NCI-H2171 treated with DMSO at 0.1 percent for 48 hours (cell line): Measurements from ENCODE around the gene HCN2.

Experiments
- DNase-seq: peaks from one replicate; lab custom pipeline; 2025; lab: John Stamatoyannopoulos, UW

Gene HCN2

DNA sequence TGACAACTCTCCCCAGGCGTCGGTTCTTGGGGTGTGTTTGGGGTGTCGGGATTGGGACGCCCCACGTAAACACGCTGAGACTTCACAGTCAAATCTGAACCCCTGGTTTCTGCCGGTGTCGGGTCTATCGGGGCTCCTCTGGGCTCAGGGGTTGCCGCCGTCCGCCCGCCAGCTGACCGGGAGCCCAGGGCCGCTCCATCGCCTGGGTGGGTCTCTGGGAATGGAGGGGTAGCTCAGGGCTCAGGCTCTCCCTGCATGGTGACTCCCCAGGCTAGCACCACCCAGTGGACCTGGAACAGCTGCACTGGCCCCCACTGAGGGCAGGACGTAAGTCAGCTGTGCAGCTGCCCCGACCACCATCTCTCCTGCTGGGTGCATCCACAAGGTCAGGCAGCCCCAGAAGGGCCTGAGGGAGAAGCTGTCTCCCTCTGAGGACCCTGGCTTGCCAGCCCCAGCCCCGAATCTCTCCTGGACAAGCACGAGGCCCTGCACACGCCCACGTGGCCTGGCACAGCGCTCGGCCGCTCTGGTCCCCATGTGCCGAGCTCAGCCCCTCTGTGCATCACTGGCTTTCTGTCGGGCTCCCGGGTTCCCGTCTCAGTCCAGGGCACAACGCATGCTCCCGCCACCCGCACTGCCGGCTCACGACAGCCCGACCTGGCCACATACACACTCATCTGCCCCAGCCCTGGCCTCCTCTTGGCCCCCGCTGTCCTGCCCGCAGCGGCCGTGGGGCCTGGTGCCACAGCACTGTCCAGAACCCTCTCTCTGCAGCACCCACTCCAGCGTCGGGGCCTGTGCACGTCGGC lies 67.3 kb downstream of the HCN2 start:
- DNase-seq, result no peak

DNA sequence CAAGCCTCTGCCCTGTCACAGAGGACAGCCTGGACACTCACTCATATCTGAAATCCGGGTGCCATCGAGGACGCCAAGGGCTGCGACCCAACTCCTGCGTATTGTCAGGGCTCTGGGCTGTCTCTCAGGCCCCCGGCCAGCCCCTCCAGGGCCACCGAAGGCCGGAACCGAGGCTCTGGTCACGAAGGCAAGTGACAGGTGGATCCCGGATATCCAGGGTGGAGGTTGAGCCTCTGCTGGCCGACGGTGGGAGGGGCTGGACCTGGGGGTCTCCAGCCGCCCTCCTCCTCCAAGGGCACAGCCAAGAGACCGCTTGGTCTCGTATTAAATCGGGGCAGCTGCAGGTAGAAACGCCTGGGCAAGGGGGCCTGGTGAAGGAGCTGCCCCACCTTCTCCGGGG lies 67.9 kb downstream of the HCN2 start:
- no peak for DNase-seq

DNA sequence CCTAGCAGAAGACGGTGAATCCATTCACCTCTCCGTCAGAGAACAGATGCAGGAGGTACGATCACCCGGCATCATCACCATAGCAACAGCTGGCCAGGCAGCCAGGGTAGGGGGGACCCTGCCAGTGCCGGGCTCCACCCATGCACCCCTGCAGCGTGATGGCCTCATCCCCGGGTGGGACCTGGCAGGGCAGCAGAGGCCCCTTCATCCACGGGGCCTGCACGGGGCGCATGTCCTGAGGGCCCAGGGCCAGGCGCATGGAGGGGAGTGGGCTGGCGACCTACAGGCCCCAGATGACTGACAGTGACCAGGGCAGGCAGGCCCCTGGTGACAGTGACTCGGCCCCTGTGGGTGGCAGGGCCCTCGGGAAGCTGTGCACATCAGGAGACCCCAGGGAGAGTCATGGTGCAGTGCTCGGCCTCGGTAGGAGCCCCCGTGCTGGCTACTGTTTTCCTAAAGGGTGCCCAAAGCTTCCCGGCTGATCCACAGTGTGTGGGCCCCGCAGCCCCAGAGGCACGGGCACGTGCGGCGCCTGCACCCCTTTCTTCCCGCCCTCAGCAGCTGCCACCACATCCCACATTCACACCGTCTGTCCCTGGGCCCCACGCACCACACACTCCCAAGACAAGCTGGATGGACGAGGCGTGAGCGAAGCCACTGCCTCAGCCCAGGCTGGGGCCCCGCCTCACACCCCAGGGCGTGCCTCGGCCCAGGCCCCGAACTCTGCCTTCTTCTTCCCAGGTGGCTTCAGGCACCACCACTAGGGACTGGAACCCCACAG lies 68.6 kb downstream of the HCN2 start:
- no peak for DNase-seq

DNA sequence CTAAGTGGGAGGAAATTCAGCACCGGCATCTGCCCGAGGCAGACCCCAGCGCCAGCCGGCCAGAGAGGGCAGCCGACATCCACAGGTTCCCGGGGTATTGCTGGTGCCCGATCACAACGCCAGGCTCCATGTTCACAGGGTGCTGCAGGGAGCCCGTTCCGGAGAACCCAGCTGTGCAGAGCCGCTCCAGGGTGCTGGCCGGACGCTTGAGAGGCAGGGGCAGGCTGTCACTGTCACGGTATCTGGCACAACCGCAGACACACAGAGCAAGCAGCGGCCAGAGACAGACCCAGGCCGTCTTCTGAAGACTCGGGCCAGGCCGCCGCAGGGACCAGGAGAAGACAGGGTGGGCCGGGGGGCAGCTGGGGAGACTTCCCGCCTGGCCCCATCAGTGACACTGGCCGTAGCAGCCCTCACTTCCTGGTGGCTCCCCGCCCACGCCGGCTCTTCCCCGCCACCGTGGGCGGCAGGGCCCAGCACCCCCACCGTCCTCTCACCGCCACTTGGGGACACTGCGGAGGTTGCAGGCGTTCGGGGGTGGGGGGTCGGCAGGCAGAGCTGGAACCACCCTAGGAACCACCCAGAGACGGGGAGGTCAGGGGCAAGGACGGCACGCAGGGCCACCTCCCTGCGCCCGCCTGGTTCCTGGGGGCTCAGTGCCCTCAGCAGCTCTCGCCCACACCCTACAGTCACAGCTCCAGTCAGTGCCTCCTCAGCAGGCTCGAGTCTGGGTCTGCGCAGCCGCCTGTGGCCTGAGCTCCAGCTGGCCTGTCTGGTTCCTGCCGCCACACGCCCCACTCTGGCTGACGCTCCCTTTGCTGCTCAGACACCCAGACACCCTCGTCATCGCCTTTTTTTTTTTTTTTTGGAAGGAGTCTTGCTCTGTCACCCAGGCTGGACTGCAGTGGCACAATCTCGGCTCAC lies 69.5 kb downstream of the HCN2 start:
- no peak for DNase-seq

DNA sequence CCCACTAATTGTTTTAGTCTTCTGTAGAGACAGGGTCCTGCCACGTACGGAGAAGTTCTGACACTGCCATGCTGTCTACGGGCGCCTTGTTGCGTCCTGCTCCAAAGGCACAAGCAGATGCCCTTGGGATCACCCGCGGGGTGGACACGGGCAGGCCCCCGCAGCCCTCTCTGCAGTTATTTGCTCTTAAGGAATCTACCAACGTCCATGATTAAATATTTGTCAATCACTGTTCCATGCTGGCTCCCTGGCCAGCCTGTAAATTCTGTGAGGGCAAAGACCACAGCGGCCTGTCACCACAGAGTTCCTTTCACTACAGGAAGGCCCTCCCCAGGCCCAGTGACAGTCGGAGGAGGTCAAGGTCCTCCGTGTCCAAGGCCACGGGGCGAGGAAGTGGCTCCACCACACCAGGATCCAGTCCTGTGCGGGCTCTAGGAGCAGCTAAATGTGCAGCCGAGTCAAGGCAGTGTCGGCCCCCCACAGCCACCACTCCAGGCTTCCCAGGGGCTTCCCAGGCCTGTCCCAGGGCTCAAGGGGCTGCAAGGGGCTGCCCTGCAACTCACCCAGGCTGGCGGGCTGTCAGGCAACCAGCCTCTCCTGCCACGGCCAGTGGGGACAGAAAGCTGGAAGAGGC lies 71.2 kb downstream of the HCN2 start:
- DNase-seq, result no peak

DNA sequence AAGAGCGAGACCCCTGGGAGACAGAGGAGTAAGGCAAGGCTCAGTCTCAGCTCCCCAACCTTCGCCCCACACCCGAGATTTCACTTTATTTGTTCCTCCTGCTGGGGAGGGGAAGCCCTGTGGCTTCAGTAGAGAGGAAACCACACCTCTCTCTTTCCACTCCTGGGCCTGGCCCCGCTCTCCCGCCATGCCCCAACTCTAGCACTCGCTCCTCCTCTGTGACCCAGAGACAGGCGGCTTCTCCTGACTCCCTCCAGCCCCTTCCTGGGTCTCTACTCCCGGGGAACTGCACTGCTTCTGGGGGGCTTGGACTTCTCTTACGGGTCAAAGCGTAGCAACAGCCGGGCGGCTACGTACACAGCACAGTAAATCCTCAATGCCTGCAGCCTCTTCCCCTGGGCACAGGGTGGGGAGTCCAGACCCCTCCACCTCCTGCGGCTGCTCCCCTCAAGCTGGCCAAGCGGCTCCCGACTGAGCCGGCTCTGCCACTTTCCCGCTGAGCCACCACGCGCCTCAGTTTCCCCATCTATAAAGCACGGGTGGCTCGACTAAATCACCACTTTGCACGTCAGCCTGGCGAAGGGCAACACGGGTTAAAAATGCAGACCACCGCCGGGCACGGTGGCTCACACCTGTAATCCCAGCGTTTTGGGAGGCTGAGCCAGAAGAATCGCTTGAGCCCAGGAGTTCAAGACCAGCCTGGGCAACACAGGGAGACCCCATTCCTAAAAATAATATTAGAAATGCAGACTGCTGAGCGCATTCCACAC lies 71.9 kb downstream of the HCN2 start:
- DNase-seq, result no peak

DNA sequence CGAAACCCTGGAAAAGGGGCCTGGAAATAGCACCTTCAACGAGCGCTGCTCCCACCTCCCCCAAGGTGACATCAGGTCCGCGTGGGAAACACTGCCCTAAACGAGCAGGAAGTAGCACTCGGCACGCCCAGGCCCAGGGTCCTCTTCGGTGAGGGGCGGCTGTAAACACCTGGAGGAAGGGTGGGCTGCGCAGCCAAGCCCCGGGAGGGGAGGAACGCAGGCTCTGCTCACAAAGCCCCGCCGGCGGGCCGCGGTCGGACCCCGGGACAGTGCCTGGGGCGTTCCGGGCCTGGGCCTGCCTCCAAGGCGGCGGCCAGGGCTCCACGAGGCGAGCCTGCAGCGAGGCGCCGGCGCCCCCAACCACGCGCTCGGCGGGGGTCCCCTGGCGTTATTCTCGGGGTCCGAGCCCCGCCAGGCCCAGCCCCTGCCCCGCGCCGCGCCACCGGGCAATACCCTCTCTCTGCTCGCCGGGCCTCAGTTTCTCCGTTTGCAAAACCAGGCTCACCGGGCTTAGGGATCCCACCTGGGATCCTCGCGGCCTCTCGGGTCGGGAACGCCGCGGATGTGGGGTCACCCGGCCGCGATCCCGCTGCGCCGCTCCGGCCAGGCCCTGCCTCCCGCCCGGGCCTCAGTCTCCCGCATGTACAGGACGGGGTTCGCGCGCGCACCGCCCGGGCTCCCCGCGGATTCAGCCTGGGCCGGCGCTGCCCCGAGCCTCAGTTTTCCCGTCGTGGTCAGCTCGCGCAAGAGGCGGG lies 72.7 kb downstream of the HCN2 start:
- peak; percentile 15 for DNase-seq

DNA sequence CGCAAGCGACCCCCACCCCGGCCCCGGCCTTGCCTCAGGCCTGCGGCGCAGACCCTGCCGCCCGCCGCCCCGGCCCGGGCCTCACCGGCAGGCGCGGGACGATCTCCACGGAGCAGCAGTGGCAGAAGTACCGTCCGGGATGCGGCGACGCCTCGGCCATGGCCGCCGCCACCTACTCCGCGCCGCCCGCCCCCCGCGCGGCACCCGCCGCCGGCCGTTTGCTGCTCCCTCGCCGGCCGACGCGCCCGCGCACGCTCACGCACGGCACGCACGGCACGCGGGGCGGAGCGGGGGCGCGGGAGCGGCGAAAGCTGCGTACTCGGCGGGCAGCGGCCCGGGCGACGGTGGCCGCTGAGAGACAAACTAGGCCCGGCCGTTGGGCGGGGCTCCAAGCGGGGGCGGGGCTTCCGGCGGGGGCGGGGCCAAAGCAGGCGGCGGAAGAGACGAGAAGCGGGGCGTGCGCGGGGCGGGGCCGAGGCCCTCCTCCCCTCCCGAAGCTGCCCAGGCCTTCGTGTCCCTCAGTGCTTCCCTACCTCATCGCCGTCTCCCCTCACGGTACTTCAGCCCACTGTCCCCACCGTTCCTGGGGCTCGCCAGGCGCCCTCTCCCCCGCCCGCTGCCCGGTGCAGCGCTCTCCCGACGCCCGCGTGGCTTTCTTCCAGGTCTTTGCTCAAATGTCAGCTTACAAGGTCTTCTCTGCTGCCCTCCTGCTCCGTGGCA lies 73.4 kb downstream of the HCN2 start, which contains the start of gene RNF126:
Gene RNF126 (minus strand): TSS at position 253 of the 720 bp plus-strand sequence. CDS start 93 bp downstream, at position 160.
- peak; percentile 85 for DNase-seq

DNA sequence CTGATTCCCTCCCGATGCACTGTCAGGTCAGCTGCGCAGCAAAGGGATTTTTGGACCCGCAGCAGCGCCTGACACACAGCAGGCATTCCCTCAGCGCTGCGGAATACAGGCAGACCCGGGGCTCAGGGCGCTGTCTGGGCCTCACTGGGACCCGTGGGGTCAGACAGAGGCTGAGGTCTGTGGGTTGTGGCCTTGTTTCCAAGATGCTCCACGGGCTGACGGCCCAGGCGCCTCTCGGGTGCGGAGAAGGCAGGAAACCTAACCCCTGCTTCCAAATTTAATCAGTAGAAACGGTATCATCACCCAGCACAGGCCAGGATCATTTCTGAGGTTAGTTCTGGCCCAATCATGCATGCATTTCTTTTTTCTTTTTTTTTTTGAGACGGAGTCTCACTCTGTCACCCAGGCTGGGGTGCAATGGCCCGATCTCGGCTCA lies 74.0 kb downstream of the HCN2 start:
- DNase-seq, result no peak

DNA sequence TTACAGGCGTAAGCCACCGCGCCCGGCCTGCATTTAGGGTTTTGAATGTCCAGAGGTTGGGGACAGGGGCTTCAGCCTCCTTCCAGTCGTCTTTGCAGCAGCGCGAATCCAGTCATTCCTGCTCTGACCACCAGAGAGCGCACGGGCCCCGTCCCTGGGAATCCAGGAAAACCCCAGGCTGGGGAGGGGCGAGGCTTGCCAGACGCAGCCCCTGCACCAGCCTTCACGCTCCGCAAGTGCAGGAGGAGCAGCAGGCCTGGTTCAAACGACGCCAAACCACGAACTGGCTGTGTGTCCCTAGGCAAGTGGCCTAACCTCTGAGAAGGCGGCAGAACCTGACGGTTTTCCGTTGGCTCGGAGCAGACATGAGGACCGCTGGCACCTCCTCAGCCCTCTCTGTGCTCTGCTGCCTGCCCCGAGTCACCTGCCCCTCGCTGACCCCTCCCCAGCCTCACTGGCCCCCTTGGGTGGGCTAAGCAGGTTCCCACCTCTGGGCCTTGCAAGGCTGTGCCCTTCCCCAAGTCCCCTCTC lies 75.3 kb downstream of the HCN2 start:
- peak; percentile 81 for DNase-seq
